HG02938 (cell line): ENCODE measurements around the gene ADGRA1.

Experiments
- ATAC-seq: cut with Tn5 transposase; IDR thresholded peaks from one replicate; pipeline ENCODE4 v1.9.1; 2021; ENCODE audit warnings: mild to moderate bottlenecking, moderate library complexity; ENCODE audit not compliant: unreplicated experiment

Gene ADGRA1

DNA sequence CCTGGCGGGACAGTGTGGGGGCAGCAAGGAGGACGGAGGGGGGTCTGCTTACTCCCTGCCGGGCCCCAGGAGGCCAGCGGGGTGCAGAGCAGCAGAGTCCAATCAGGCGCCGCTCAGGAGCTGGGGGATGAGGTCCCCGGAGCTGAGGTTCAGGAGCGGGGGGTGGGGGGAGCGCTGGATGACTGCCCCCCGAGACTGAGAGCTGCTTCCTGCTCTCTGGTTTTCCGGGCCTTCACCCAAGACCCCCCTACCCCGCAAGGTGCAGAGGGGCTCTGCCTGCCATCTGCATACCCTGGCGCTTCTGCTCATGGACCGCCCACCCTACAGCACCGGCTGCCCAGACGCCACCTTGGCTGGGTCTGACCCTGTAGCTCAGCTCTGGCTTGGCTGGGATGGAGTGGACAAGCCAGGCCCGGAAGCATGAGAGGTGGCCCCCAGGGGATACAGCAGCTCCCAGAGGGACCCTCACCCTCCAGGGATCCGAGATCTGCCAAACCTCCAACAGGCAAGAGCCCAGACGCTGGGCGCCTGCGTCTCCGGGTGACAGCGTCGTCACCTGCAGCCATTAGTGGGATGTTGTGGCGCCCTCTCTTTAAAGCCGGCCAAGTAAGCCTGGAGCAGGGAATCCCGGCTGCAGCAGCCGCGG, 73.2 kb downstream of the ADGRA1 start:
- ATAC-seq: no peak

DNA sequence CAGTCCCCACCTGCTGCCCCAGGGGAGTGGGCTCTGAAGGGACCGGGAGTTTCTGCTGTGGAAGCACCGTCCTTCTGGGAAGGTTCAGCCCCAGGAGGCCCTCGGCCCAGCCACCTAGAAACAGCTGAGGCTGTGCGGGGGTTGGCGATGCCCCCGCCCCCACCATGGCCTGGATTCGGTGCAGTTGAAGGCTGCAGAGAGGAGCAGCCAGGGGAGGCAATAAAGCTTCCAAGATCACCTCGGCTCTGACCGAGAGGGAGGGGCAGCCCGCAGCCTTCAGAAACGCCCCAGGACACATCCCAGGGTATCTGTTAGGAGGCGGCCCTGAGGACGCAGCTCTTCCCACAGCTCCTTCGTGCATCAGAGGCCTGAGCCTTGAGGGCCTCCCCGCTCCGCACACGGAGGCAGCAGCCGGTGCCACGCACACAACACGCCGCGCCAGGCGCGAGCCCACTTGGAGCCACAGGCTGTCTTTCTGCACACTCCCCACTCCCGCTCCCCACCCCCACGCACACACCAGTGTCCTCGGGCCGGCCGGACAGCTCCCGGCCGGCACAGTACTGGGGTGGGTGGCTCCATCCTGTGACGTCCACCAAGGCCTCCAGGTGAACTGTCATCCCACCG, 73.9 kb downstream of the ADGRA1 start:
- no peak for ATAC-seq

DNA sequence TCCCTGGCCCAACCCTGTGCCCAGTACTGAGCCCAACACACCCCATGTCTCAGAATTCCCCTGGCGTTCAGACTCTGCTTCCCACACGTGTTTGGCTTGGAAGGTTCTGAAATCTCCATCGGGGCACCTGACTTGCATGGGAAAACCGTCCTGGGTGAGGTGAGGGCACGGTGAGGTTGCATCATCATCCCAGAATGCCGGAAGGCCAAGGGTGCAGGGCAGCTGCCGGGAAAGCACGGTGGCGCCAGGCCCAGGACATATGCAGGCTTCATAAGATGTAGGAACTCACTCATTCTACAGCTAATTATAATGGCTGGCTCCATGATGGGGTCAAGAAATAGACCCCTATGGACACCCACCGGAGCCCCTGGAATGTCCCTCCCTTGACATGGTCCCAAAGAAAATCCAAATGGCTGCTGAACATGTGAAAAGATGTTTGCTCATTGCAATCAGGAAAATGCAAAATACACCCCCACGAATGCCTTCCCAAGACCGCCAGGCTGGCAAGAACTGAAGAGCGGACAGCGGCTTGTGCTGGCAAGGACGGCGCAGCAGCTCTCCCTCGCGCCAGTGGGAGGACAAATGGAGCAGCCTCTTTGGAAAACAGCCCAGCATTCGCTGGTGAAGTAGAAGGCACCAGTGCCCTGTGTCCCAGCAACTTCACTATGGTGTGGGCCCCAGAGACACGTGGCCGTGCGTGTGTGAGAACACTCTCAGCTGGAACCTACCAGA, 74.6 kb downstream of the ADGRA1 start:
- ATAC-seq: no peak

DNA sequence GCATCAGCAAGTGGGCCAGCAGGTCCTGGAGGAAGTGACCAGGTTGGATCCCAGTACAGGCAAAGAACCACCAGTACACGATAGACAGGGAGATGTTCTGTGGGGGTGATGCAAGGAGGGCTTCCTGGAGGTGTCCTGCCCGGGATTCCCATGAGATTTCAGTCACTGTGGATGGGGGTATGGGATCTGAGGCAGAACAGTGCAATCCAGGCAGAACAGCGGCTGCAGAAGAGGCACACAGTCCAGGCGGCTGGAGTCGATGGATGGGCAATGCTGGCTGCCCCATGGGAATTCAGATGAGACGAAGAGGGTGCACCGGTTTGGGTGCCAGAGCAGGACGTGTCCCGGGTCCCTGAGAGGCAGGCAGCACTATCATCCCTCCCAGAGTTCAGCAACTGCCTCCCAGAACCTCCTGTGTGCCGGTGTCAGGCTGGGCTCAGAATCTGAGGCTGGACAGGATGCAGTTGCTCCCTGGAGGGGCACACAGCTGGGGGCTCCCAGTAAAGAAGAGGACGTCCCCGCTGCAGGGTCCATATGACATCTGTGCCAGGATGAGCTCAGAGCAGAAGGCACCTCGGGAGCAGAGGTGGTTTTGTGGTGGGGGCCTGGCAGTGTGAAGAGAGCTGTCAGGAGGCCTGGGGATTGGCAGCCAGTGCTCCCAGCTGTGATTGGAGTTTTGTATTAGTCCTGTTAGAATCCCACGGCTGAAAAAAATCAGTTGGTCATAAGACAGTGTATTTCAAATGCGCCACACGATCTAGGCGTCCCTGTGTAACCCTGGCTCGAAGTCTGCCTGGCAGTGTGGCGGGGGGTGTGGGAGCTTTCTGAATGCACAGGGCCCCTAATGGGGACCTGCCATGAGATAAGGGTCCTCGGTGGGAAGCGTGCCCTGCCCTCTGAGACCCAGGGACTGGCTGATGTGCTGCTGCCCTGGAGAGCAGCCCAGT, 75.5 kb downstream of the ADGRA1 start:
- ATAC-seq: no peak

DNA sequence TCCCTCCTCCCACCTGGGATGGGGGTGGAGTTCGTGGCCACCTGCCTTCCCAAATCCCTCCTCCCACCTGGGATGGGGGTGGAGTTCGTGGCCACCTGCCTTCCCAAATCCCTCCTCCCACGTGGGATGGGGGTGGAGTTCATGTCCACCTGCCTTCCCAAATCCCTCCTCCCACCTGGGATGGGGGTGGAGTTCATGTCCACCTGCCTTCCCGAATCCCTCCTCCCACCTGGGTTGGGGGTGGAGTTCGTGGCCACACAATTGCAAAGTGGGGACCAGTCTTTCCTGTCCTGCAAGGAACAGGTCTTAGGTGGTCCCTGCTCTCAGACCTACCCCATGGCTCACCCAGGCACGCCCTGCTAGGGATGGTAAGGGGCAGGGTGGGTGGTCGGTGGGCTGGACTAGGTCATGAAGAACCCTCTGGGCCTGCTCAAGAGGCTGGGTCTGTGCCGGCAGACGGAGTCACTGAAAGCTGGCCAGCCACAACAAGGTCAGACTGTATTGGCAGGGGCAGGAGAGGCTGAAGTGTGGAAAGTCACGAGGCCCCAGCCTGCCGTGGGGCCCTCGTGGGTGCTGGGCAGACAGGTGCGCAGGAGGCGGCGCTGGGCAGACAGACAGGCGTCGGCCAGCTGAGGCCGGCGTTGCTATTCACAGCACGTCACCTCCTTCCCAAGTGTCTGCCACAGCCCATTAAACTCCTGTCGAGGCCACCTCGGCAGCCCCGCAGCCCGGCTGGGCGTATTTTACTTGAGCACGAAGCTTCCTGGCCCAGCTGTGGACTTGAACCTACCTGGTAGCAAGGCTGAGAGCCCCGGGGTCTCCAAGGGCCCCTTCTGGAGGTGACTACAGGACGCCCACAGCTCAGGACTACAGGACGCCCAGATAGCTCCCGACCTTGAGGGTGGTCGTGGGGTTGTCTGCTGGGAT, 76.4 kb downstream of the ADGRA1 start:
- no peak for ATAC-seq

DNA sequence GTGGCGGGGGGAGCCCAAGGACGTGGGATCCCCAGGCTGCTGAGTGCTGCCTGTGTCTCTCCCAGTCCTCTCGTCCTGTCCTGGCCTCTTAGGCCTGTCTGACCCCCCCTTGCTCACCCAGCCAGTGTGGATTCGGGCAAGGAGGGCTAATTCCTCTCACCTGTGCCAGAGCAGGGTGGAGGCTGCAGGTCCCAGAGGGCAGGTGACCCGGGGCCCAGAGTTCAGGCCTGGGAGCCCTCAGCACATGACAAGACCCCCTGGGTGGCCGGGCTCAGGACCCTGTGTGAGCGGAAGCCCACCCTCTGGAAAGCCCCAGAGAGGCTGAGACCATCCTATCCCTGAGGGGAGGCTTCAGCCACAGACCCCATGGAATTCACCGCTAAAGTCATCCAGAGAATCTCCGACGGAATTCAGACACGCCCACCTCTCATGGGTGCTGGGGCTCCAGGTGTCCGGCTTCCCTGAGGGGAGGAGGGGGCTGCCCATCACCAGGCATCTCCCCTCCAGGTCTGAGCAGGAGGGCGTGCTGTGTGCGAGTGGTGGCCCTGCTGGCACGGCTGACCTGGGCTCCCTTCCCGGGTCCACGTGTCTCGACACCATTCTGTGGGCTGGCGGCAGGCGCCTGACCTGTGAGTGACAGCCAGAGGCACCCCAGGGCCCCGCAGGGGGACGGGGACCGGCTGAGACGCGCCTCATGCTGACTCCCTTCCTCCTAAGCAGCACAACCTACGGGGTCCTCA, 77.3 kb downstream of the ADGRA1 start:
- no peak for ATAC-seq

DNA sequence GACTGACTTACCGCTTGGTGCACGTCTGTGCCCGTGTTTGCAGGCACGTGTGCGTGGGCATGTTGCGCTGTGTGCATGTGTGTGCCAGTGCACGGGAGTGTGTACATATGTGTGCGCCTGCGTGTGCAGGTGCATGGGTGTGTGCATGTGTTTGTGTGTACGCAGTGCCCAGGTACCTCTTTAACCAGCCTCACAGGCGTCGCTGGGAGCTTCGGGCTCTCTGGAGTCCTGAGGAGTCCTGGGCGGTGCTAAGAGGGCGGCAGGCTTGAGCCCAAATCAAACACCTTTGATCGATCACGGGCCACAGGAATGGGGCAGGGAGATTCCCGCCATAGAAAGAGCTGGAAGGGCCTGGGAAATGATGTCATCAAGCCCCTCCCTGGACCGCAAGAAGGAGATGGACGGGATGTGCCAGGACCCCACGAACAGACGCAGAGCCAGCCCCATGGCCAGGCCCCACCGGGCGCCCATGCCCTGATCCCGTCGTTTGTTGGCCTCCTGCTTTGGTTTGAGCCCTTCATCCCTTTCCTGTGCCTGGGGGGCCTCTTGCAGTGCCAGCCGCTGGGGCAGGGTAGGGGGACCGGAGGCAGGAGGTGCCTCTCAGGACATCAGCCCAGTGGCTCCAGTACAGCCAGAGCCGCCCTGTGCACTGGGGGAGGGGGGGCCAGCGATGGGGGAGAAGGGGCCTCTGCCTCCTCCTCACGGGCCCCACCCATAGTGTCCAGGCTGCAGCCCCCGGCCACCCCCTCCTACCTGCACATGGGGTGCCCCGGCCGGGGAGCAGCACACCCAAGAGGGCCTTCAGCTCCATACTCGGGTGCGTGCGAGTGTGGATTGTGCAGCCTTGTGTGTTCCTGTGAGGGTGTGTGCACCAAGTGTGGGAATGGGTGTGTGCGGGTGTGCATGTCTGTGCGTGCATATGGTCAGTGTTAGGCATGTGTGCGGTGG, 78.1 kb downstream of the ADGRA1 start:
- no peak for ATAC-seq

DNA sequence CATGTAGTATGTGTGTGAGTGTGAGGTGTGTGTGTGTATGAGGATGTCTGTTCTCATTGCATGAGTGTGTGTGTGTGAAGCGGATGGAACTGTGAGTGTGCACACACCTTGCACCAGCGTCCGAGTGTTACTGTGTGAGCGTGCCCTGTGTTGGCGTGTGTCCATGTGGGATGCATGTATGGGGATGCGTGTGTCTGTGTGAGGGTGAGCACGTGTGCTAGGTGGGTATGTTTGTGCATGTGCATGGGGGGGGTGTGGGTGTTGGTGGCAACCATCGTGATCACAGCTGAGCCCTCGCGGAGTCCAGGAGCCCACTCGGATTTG, 78.7 kb downstream of the ADGRA1 start:
- ATAC-seq: no peak

DNA sequence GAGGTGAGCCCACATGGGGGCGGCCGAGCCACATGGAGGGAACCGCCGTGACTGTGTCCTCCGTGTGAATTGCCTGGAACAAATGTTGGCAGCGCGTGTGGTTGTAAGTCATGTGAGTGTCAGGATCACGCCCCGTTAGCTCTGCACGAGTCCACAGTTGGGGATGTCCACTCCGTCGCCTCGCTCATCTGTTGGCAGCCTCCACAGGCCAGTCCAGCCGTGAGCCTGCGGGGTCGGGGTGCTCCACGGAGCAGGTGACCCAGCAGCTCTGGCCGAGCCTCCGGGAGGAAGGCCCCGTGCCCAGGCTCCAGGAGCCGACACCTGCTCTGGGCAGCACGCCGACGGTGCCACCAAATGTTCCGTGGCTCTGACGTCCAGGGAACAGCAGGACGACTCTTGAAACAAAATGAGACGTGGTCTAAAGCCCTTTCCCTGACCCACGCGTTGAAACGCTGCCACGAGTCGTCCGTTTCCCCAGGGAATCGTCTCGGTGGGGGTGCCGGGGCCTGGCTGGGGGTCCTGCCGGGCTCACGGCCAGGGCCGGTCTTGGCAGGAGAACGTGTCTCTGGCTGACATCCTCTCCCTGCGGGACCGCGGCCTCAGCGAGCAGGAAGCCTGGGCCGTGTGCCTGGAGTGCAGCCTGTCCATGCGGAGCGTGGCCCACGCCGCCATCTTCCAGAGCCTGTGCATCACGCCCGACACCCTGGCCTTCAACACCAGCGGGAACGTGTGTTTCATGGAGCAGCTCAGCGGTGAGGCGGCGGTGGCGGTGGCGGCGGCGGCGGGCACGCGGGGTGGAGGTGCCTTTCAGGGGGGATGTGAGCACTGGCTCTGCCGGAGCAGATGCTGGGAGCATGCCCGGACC, 79.3 kb downstream of the ADGRA1 start:
- no peak for ATAC-seq

DNA sequence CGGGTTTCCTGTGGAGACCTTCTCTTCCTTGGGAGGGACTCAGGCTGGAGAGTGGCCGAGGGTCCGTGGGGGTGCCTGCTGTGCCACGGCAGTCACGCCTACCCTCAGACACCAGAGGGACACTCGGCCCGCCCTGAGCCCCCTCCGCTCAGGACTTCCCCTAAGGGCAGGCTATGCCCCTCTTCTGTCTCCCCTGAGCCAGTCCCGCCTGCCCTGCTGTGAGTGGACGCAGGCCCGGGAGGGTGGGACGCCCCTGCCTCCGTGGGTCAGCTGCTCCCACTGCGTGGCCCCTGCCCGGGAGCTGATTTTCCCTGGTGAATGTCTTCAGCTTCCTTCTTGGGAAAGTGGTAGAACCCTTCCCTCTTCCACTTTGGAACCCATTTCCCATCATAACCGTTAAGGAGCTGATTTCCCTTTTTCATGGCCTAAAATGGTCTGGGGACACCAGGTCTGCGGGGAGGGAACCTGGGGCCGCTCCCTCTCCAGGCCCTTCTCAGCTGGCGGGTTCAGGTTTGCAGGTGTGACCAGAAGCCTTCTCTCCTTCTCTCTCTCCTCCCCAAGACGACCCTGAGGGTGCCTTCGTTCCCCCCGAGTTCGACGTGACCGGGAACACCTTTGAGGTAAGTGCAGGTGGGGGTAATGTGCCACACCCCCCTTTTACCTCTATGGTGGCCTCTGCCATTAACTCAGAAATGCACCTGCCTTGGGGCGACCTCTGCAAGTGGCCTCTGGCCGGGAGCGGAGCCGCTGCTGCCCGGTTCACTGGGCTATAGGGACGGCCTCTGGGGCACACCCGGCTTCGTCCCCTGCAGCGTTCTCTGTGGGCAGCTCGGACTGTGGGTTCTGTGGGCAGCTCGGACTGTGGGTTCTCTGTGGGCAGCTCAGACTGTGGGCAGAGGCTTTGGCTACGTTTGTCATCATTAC, 80.2 kb downstream of the ADGRA1 start:
- no peak for ATAC-seq

DNA sequence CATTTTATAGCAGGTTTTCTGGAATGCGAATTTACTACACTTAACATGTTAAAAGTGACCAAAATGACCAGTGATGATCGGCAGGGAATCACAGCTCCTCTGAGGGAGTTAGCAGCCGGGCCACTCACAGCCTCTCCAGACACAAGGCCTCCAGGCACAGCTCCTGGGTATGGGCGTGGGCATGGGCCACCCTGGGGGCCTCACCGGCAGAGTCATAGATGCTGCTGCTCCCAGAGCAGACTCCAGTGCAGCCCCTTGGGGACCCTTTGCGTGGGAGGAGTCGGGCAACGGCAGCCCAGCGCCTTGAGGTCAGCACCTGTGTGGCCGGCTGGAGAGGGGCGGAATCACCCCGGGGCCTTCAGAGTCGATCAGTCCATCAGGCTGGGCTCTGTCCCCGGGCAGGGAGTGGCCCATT, 80.9 kb downstream of the ADGRA1 start:
- ATAC-seq: no peak

DNA sequence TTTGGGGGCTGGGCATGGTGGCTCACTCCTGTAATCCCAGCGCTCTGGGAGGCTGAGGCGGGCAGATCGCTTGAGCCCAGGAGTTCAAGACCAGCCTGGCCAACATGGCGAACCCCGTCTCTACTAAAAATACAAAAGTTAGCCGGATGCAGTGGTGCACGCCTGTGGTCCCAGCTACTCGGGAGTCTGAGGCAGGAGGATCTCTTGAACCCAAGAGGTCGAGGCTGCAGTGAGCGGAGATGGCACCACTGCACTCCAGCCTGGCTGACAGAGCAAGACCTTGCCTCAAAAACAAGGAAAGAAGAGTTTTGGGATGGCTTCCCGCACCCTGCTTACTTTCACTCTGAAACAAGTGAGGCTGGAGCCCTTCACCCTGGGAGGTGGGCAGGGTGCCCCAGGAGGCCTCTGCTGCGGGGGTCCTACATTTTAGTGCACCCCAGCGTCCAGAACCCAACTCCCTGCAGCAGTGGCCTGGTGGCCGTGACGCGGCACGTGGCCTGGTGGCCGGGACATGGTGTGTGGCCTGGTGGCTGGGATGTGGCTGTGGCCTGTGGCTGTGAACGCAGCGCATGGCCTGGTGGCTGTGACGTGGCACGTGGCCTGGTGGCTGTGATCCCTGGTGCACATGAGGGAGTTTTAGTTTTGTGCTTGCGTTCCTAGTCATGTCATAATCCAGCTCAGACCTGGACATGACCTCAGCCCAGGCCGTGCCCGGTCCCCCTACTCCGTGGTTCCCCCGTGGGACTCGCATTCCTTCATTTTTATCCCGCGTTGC, 81.6 kb downstream of the ADGRA1 start:
- ATAC-seq: no peak

DNA sequence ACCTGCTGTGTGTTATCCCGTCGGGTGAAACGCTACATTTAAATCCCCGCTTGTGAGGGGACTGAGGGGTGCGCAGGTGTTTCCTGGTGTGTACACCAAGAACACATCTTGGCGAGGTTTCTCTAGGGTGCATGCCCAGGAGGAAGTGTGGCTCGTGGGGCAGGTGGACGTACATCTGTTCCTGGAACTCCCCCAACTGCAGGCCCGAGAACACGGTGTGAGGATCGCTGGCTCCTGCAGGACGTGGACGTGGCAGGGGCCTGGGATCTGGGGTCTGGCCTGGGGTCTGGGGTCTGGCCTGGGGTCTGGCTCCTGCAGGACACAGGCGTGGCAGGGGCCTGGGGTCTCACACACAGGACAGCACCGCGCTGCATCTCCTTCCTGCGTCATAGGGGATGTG, 82.4 kb downstream of the ADGRA1 start:
- ATAC-seq: no peak

DNA sequence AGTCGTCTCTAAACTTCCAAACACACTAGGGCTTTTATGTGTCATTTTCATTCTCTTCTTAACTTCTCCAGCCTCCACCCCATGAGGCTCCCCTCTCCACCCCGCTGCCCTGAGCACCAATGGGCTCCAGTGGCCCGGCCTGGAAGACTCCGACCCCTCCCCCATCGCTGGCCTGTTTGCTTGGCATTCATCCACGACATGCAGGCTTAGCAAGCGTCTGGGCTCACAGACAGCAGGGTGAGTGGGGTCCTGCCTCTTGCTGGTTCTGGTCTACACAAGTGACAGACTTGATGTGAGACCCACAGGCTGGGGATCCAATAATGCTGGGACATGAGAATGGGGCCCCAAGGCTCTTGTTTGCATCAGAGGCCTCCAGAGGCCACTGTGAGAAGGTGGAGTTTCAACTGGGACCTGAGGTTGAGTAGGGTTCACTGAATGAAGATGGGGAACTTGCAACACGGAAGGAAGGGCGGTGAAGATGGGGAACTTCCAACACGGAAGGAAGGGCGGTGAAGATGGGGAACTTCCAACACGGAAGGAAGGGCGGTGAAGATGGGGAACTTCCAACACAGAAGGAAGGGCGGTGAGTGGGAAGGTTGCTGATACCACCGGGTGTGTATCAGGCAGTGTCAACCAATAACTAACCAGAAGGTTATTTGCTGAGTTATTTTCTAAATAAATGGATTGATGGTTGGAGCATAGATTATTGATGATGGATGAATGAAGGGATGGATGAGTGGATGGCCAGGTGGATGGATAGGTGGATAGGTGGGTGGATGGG, 86.3 kb downstream of the ADGRA1 start:
- ATAC-seq: no peak

DNA sequence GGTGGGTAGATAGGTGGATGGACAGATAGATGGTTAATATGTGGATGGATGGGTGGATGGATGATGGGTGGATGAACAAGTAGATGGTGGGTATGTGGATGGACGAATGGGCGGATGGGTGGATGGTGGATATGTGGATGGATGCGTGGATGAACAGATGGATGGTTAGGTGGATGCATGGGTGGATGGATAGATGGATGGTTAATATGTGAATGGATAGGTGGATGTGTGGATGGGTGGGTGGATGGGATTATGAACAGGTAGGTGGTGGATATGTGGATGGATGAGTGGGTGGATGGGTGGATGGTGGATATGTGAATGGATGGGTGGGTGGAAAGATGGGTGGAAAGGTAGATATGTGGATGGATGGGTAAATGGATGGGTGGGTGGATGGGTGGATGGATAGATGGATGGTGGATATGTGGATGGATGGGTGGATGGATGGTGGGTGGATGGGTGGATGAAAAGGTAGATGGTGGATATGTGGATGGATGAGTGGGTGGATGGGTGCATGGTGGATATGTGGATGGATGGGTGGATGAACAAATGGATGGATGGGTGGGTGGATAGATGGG, 87.1 kb downstream of the ADGRA1 start:
- no peak for ATAC-seq
